ENCODE measurements around the gene ILKAP.

Gene ILKAP

GRCh38 chr2:238155051-238155760 is 48.3 kb downstream of the ILKAP start:
- peak; percentile 88 for DNase-seq (ENCODE audit: low read depth)
- no peak overlapping the region for H3K4me3 ChIP-seq (replicated peaks; ENCODE audit: low read depth, low read length)
- TF ChIP-seq, protein P1, sequence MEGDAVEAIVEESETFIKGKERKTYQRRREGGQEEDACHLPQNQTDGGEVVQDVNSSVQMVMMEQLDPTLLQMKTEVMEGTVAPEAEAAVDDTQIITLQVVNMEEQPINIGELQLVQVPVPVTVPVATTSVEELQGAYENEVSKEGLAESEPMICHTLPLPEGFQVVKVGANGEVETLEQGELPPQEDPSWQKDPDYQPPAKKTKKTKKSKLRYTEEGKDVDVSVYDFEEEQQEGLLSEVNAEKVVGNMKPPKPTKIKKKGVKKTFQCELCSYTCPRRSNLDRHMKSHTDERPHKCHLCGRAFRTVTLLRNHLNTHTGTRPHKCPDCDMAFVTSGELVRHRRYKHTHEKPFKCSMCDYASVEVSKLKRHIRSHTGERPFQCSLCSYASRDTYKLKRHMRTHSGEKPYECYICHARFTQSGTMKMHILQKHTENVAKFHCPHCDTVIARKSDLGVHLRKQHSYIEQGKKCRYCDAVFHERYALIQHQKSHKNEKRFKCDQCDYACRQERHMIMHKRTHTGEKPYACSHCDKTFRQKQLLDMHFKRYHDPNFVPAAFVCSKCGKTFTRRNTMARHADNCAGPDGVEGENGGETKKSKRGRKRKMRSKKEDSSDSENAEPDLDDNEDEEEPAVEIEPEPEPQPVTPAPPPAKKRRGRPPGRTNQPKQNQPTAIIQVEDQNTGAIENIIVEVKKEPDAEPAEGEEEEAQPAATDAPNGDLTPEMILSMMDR (IDR thresholded peaks at IDR 0.05; ENCODE audit: low read length, missing control alignments), result no peak

GRCh38 chr2:238154570-238154969 is 48.9 kb downstream of the ILKAP start:
- H3K4me3 ChIP-seq (replicated peaks; ENCODE audit: low read depth, low read length), result no peak overlapping the region
- no peak for DNase-seq (ENCODE audit: low read depth)
- TF ChIP-seq, protein P1 (IDR thresholded peaks at IDR 0.05; ENCODE audit: low read length, missing control alignments), result no peak

- no peak overlapping the region for H3K4me3 ChIP-seq (replicated peaks; ENCODE audit: low read depth, low read length)
- no peak for DNase-seq (ENCODE audit: low read depth)
- TF ChIP-seq, protein P1 (IDR thresholded peaks at IDR 0.05; ENCODE audit: low read length, missing control alignments), result peak; percentile 4
Measured at GRCh38 chr2:238152771-238153688, 50.5 kb downstream of the ILKAP start.

DNA sequence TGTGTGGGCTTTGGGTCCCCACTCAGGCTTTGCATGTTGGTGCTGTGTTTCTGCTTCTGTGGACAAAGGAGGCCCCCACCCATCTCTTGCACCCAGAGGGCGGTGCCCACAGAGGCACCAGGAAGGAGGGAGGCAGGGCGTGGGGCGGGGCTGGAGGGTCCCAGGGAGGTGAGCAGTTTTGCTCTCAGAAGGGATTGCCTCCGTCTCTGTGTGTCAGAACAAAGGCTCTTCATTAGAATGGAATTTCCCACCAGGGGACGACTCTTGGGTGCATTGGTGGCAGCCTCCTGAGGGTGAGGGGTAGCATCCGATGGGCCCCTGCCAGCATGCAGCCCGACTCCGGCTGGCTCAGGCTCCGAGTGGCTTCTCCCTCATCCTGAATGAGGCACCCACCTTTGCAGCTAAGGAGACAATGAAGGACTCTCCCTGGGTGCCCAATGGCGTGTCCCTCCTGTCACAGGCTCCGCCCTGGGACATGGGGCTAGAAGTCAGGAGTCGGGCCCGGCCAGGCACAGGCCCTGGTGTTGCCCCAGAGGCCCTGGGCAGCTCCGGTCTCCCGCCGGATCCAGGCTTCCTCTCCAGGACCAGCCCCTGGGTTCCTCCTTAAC is 51.8 kb downstream of the ILKAP start:
- no peak overlapping the region for H3K4me3 ChIP-seq (replicated peaks; ENCODE audit: low read depth, low read length)
- no peak for DNase-seq (ENCODE audit: low read depth)
- TF ChIP-seq, protein P1 (IDR thresholded peaks at IDR 0.05; ENCODE audit: low read length, missing control alignments), result no peak

GRCh38 chr2:238151205-238151604 is 52.3 kb downstream of the ILKAP start:
- TF ChIP-seq, protein P1 (IDR thresholded peaks at IDR 0.05; ENCODE audit: low read length, missing control alignments), result no peak
- no peak overlapping the region for H3K4me3 ChIP-seq (replicated peaks; ENCODE audit: low read depth, low read length)
- no peak for DNase-seq (ENCODE audit: low read depth)

DNA sequence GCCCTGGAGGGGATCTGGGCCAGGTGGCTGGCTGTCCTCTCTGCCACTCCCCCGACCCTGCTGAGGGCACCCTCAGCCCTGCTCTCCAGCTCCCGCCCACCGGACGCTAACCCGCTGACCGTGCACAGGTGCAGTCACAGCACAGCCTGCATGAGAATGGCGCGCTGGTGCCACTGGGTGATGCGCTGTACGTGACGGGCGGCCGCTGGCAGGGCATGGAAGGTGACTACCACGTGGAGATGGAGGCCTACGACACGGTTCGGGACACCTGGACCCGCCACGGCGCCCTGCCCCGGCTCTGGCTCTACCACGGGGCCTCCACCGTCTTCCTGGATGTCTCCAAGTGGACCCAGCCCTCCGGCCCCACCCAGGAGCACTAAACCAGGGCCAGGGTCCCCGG is 52.8 kb downstream of the ILKAP start:
- TF ChIP-seq, protein P1 (IDR thresholded peaks at IDR 0.05; ENCODE audit: low read length, missing control alignments), result no peak
- H3K4me3 ChIP-seq (replicated peaks; ENCODE audit: low read depth, low read length), result no peak overlapping the region
- DNase-seq (ENCODE audit: low read depth), result no peak
